NCI-H1417 (cell line): Measurements from ENCODE around the gene VIPR1.

Experiments used
- DNase-seq, 3 experiments: peaks; one replicate each; lab custom pipeline; 2025; lab: John Stamatoyannopoulos, UW

The VIPR1 gene

GRCh38 chr3:42510325-42510724 is 7.9 kb downstream of the VIPR1 start:
- no peak for DNase-seq

- no peak for DNase-seq
These were observed 8.8 kb downstream of the VIPR1 start for GRCh38 chr3:42511201-42511600.

- DNase-seq = no peak
These were observed 9.3 kb downstream of the VIPR1 start for GRCh38 chr3:42511736-42512135.

- DNase-seq = no peak
These were observed 10.7 kb downstream of the VIPR1 start for GRCh38 chr3:42513121-42513520.

GRCh38 chr3:42513521-42513920 is 11.1 kb downstream of the VIPR1 start:
- DNase-seq = no peak

- DNase-seq = no peak
These were observed 12.4 kb downstream of the VIPR1 start for GRCh38 chr3:42514876-42515275.

GRCh38 chr3:42515391-42515916 is 13.0 kb downstream of the VIPR1 start:
- DNase-seq = no peak

- no peak for DNase-seq
These were observed 13.5 kb downstream of the VIPR1 start for GRCh38 chr3:42515976-42516375.

- DNase-seq = no peak
These were observed 14.0 kb downstream of the VIPR1 start for GRCh38 chr3:42516443-42516842.

GRCh38 chr3:42517117-42517516 is 14.7 kb downstream of the VIPR1 start:
- DNase-seq = no peak

- no peak for DNase-seq
These were observed 16.5 kb downstream of the VIPR1 start for GRCh38 chr3:42518800-42519567.

- no peak for DNase-seq
These were observed 17.1 kb downstream of the VIPR1 start for GRCh38 chr3:42519568-42519962.

- DNase-seq = no peak
These were observed 17.9 kb downstream of the VIPR1 start for GRCh38 chr3:42520336-42520735.

- no peak for DNase-seq
These were observed 18.5 kb downstream of the VIPR1 start for GRCh38 chr3:42520906-42521305.

GRCh38 chr3:42524751-42525150 is 22.3 kb downstream of the VIPR1 start:
- no peak for DNase-seq

GRCh38 chr3:42525212-42525611 is 22.8 kb downstream of the VIPR1 start:
- DNase-seq = no peak

GRCh38 chr3:42525736-42526345 is 23.4 kb downstream of the VIPR1 start:
- no peak for DNase-seq

GRCh38 chr3:42526616-42527367 is 24.3 kb downstream of the VIPR1 start:
- DNase-seq = no peak

- DNase-seq = no peak
These were observed 25.0 kb downstream of the VIPR1 start for GRCh38 chr3:42527368-42527917.

GRCh38 chr3:42529468-42529867 is 27.0 kb downstream of the VIPR1 start:
- no peak for DNase-seq

- DNase-seq = no peak
These were observed 27.6 kb downstream of the VIPR1 start for GRCh38 chr3:42530073-42530472.

- DNase-seq = no peak
These were observed 29.0 kb downstream of the VIPR1 start for GRCh38 chr3:42531470-42531869.

- DNase-seq = no peak
These were observed 29.8 kb downstream of the VIPR1 start for GRCh38 chr3:42532229-42532628.
